GM21576 (cell line): ENCODE results near the gene MDH1B.

Source experiments
- ATAC-seq: cut with Tn5 transposase; IDR thresholded peaks from one replicate; pipeline ENCODE4 v1.9.1; 2021; ENCODE audit warnings: mild to moderate bottlenecking, moderate library complexity; ENCODE audit not compliant: unreplicated experiment

The MDH1B gene

DNA sequence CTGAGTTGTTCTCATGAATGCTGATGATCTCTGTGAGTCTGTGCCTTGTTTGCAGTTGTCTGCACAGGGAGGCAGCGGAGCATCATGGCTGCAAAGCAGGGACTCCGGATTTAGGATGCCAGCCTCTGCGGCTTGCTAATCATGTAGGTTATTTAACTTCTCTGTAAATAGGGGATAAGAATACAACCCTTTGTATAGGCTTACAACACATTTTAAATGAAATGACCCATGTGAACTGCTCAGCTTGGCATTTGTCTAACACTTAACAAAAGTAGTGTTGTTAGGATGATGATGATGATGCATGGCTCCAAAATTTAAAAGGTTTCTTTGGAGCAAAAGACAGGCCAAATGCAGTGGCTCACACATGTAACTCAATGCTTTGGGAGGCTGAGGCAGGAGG, 66.3 kb downstream of the MDH1B start:
- ATAC-seq, result no peak

DNA sequence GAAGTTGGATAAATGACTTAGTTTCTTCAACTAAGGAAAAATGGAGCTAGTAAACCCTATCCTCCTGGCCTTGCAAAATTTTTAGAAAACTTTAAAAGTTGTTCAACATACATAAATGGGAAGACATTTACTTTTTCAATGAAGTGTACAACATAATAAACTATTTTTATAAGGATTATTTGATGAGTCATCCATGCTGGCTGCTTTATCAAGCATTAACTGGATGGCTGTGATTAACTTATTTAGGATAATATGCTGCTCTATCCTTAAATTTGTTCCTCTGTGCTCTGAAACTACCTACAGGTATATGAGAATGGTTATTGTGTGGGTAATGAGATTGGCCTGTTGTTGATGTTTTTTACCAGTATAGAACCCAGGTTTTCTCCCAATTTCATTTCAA, 68.2 kb downstream of the MDH1B start:
- no peak for ATAC-seq

DNA sequence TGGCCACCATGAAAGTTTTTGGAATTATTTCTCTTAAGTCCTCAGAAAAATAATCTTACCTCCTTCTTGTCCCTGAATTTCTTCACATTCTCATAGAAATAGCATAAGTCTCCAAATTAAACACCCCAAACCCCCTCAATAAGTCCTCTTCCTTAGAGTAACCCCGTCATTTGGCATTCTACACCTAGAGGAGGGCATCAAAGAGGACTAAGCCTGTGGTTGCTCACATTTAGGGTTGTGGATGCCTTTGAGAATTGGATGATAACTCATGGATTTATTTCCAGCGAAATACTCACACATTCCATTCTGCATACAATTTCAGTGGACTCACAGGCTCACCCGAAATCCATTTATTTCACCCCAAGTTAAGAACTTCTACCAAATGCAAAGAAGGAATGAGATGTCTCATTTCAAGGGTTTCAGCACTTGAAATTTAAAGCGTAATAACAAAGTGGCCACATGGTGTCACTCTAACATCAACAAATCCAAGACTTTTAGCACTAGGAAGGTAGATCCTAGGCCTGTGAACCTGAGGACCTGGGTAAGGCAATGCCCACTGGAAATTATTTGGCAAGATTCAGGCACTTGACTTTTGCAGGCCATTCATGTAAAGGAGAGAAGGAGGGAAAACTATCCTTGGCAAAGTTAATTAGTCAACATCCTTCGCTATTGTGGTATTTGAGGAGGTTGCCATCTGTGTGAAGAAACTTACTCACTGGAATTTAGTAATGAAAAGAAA, 71.6 kb downstream of the MDH1B start:
- ATAC-seq, result peak; percentile 60

DNA sequence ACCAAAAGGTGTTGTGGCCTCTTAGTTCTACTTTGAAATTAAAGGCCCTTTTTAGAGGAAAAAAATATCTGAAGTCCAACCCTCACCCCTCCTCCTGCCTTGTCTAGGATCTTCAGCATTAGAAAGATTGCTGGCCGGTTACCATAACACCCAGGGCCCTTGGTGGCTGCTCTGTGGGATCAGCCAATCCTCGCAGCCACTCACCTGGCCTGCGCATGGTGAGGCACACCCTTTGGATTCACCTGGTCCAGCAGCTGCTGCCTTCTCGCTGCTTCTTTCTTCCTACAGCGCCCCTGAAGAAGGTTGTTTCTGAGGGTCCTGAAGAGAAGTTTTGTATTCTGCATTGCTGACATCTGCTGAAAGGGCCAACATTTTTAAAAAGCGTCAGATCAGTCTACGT, 72.2 kb downstream of the MDH1B start:
- no peak for ATAC-seq

GRCh38 chr2:206688990-206689389, 76.1 kb downstream of the MDH1B start:
- ATAC-seq, result no peak

DNA sequence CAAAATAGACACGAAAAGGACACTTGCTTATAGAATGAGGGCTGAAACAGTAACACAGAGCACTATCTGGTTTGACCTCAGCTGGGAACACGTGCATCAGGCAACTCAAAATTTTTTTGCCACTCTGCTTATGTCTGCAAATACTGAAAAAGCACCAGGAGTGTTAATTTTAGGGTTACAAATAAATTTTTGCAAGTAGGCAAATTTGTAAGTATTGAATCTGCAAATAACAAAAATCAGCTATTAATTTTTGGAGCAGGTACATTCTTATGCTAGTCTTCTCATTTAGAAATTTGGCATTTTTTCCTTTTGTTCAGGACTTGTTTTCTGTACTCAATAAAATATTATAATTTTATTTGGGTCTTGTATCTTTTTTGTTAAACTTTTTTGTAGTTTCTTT, 76.7 kb downstream of the MDH1B start:
- no peak for ATAC-seq
